GM23248 (cell line): ENCODE data around the gene MEGF6. TPM values are rescaled to one million over a fixed set of nuclear protein-coding genes. Genes with fewer than 3 reads are reported as not detected.

ENCODE experiments used
- DNase-seq: peaks from one replicate; pipeline ENCODE4 v3.0.0-alpha.2; 2015
- H2AFZ ChIP-seq: fragments of 200-600 bp; sonication (generic); 2 replicates; pipeline ENCODE4 v1.6.1; 2016; ENCODE audit warnings: antibody characterized with exemption
- H3F3A ChIP-seq: fragments of 200-600 bp; sonication (generic); 2 replicates; pipeline ENCODE4 v1.6.1; 2016; ENCODE audit warnings: mild to moderate bottlenecking, antibody characterized with exemption, mixed run types; ENCODE audit not compliant: insufficient read depth
- H3K27ac ChIP-seq: fragments of 200-600 bp; sonication (generic); 2 replicates; pipeline ENCODE4 v1.5.1; 2016; ENCODE audit warnings: mild to moderate bottlenecking
- H3K27me3 ChIP-seq: fragments of 200-600 bp; sonication (generic); replicated peaks from 2 replicates; pipeline ENCODE4 v1.6.1; 2016; ENCODE audit warnings: mild to moderate bottlenecking; ENCODE audit not compliant: insufficient read depth
- H3K36me3 ChIP-seq: fragments of 200-600 bp; sonication (generic); 2 replicates; pipeline ENCODE4 v1.6.1; 2016; ENCODE audit warnings: low read depth, mild to moderate bottlenecking
- H3K4me1 ChIP-seq: fragments of 200-600 bp; sonication (generic); 2 replicates; pipeline ENCODE4 v1.6.1; 2016; ENCODE audit warnings: mild to moderate bottlenecking; ENCODE audit not compliant: insufficient read depth
- H3K4me2 ChIP-seq: fragments of 200-600 bp; sonication (generic); one replicate; pipeline ENCODE4 v1.6.1; 2016; ENCODE audit warnings: mild to moderate bottlenecking; ENCODE audit not compliant: unreplicated experiment
- H3K4me3 ChIP-seq: fragments of 200-600 bp; sonication (generic); 2 replicates; pipeline ENCODE4 v1.5.1; 2016; ENCODE audit warnings: mild to moderate bottlenecking
- H3K79me2 ChIP-seq: fragments of 200-600 bp; sonication (generic); 2 replicates; pipeline ENCODE4 v1.6.1; 2016; ENCODE audit warnings: mild to moderate bottlenecking; ENCODE audit not compliant: insufficient read depth
- H3K9ac ChIP-seq: fragments of 200-600 bp; sonication (generic); 2 replicates; pipeline ENCODE4 v1.6.1; 2016; ENCODE audit warnings: mild to moderate bottlenecking
- H3K9me2 ChIP-seq: fragments of 200-600 bp; sonication (generic); 2 replicates; pipeline ENCODE4 v1.6.1; 2016; ENCODE audit warnings: mixed run types, mild to moderate bottlenecking, moderate library complexity; ENCODE audit not compliant: insufficient read depth
- H3K9me3 ChIP-seq: fragments of 200-600 bp; sonication (generic); one replicate; pipeline ENCODE4 v1.6.1; 2017; ENCODE audit warnings: low read depth
- H4K20me1 ChIP-seq: fragments of 200-600 bp; sonication (generic); 2 replicates; pipeline ENCODE4 v1.6.0; 2016; ENCODE audit not compliant: insufficient read depth
- EZH2 ChIP-seq: fragments of 200-600 bp; sonication (generic); IDR thresholded peaks from 2 replicates; pipeline ENCODE4 v1.6.1; 2018; ENCODE audit warnings: antibody characterized with exemption, mild to moderate bottlenecking; ENCODE audit not compliant: insufficient read depth, poor library complexity, severe bottlenecking
- EZH2phosphoT487 ChIP-seq: fragments of 200-600 bp; sonication (generic); IDR thresholded peaks from 2 replicates; pipeline ENCODE4 v1.6.1; 2018; ENCODE audit warnings: antibody characterized with exemption, moderate library complexity, mild to moderate bottlenecking, low read depth; ENCODE audit not compliant: insufficient read depth
- WGBS, 2 experiments: methylation state at CpG; one replicate each; pipeline ENCODE4 v1.1.6; 2015 to 2017; ENCODE audit warnings: low lambda C conversion rate in 2 of 2, low coverage in 1 of 2; ENCODE audit errors: missing lambda C conversion rate in 2 of 2; 5-methylcytosine and 5-hydroxymethylcytosine counted together
- in situ Hi-C: fragments of 300-500 bp; cut with MboI; formaldehyde crosslinking; loops from 2 replicates; pipeline ENCODE4 v1.15.0; 2020
- polyA plus RNA-seq: library from polyadenylated mRNA; unstranded; fragments of >200 nt; fragmentation: Nextera tagmentation; extraction: Ambion mirVana; gene quantifications from 2 replicates; pipeline ENCODE4 v1.2.1, GENCODE V29; 2016
- total RNA-seq: library from RNA; depleted of rRNA; stranded (reverse); fragments of >200 nt; shearing (Covaris generic); gene quantifications from 2 replicates; pipeline ENCODE4 v1.2.3, GENCODE V29; 2014

Gene MEGF6
- total and polyA plus RNA-seq, 2 experiments from 2014 or later = 37.9 to 108 TPM

GRCh38 chr1:3483380-3483779 is 127.9 kb downstream of the MEGF6 start:
- no peaks in the 10 kb centered on the region for H3K9me3 ChIP-seq
- H3K27me3 ChIP-seq = peaks cover 14% of the 10 kb centered on the region; the same call in 1 of the 2 replicates
- H4K20me1 ChIP-seq = no peaks in the 10 kb centered on the region
- no peak overlapping the region for H3K4me2 ChIP-seq
- H3K4me3 ChIP-seq = no peak overlapping the region
- no peak overlapping the region for H2AFZ ChIP-seq
- TF ChIP-seq EZH2phosphoT487 = no peak
- no peaks in the 10 kb centered on the region for H3F3A ChIP-seq
- H3K4me1 ChIP-seq = no peaks in the 10 kb centered on the region
- H3K36me3 ChIP-seq = no peaks in the 10 kb centered on the region
- H3K27ac ChIP-seq = no peak overlapping the region
- H3K79me2 ChIP-seq = no peaks in the 10 kb centered on the region
- no peaks in the 10 kb centered on the region for H3K9me2 ChIP-seq
- no peak for DNase-seq
- 62 to 64% methylated on average over 13 of the region's 14 CpGs for WGBS, 2 experiments
- no peak overlapping the region for H3K9ac ChIP-seq
- in situ Hi-C loops = loop anchor here (10.0 kb wide), 1 partner anchor 141 kb away; the partner anchor contains the start of gene TPRG1L

DNA sequence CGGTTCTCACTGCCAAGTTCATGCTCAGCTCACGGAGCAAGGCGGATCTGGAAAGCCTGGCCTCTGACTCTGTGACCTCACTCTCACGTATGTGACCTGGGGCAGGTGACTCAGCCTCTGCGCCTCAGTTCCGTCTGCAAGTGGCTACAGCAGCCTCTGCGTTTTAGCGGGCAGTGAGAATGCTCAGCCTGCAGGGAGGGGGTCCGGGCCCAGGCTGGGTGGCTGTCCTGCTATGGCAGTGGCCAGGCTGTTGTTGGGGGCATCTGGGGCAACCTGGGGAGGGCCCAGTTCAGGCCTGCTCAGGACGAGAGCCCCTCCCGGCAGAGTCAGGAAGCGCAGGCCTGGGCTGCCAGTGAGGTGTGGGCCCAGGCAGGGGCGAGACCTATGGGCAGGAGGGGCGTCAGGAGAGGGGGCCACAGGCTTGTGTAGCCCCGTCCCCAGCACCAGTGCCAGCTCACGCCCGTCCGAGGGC is 128.9 kb downstream of the MEGF6 start:
- peak; percentile 66 for DNase-seq
- Histone ChIP-seq H3F3A (no peaks in the 10 kb centered on the region), H2AFZ (no peak overlapping the region), H3K4me2 (no peak overlapping the region), H3K4me3 (no peak overlapping the region), H3K9me2 (no peaks in the 10 kb centered on the region), H3K9ac (no peak overlapping the region), H3K27me3 (peaks cover 14% of the 10 kb centered on the region; the same call in 1 of the 2 replicates), H3K27ac (no peak overlapping the region), H3K79me2 (no peaks in the 10 kb centered on the region), H4K20me1 (no peaks in the 10 kb centered on the region), H3K4me1 (no peaks in the 10 kb centered on the region), H3K9me3 (no peaks in the 10 kb centered on the region), H3K36me3 (no peaks in the 10 kb centered on the region)
- WGBS, 2 experiments = 14 to 22% methylated on average over 13 to 16 of the region's 18 CpGs
- in situ Hi-C loops = loop anchor here (10.0 kb wide), 1 partner anchor 142 kb away; the partner anchor contains the start of gene TPRG1L
- TF ChIP-seq EZH2phosphoT487 = no peak
- TF ChIP-seq EZH2 = no peak

DNA sequence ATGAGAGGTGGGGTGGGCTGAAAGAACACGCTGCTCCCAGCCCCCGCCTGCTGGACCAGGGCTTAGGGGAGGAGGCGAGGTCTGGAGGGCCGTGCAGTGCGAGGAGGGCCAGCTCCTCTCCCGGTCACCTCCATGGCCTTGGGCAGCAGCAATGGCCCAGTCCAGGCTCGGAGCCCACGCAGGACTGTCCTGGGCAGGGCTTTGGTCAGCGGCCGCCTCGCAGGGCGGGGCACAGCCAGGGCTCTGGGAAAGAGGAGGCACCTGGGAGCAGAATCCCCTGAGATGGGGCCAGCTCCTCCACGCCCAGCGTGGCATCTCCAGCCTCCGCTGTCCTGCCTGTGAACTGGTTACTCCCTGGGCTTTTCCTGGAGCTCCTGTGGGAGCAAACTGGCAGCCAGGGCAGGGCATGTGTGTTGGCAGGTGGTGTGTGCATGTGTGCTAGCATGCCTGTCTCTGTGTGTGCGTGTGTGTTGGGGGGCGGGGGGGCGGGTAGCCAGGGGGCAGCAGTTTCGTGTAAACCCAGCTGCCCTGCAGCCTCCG is 129.4 kb downstream of the MEGF6 start:
- Histone ChIP-seq H3K9me2 (no peaks in the 10 kb centered on the region), H3K9me3 (no peaks in the 10 kb centered on the region), H3K4me2 (no peak overlapping the region), H3K36me3 (no peaks in the 10 kb centered on the region), H2AFZ (no peak overlapping the region), H3K4me1 (no peaks in the 10 kb centered on the region), H3K27me3 (peaks cover 14% of the 10 kb centered on the region; the same call in 1 of the 2 replicates), H3K4me3 (no peak overlapping the region), H3K27ac (no peak overlapping the region), H3K9ac (no peak overlapping the region), H4K20me1 (no peaks in the 10 kb centered on the region), H3K79me2 (no peaks in the 10 kb centered on the region), H3F3A (no peaks in the 10 kb centered on the region)
- peak; percentile 46 for DNase-seq
- in situ Hi-C loops = loop anchor here (10.0 kb wide), 1 partner anchor 143 kb away; the partner anchor contains the start of gene TPRG1L
- WGBS, 2 experiments = 21% methylated on average over 15 to 18 of the region's 20 CpGs
- no peak for TF ChIP-seq EZH2

GRCh38 chr1:3481046-3481445 is 130.3 kb downstream of the MEGF6 start:
- Histone ChIP-seq H3K9me3 (no peaks in the 10 kb centered on the region), H3K4me2 (no peak overlapping the region), H2AFZ (no peak overlapping the region), H3F3A (no peaks in the 10 kb centered on the region), H3K27me3 (peaks cover 14% of the 10 kb centered on the region; the same call in 1 of the 2 replicates), H3K9ac (no peak overlapping the region), H3K4me1 (no peaks in the 10 kb centered on the region), H3K36me3 (no peaks in the 10 kb centered on the region), H3K79me2 (no peaks in the 10 kb centered on the region), H3K9me2 (no peaks in the 10 kb centered on the region), H4K20me1 (no peaks in the 10 kb centered on the region), H3K4me3 (no peak overlapping the region), H3K27ac (no peak overlapping the region)
- in situ Hi-C loops = loop anchor here (10.0 kb wide), 1 partner anchor 144 kb away; the partner anchor contains the start of gene TPRG1L
- WGBS, 2 experiments = 36 to 40% methylated on average over 14 to 15 of the region's 15 CpGs
- DNase-seq = no peak
- TF ChIP-seq EZH2phosphoT487 = no peak
- no peak for TF ChIP-seq EZH2
